T47D (cell line): ENCODE measurements around the gene ARPP19.
"Not testable (repeated sequence)": the region's sequence is repeated elsewhere in the genome, so short reads cannot be mapped to it uniquely, and the experiment has no call there.

Experiments
- DNase-seq, 2 experiments: peaks; one replicate each; pipeline versions ENCODE4 v3.0.0 to v3.0.0-alpha.2; 2011 to 2012; ENCODE audit warnings: low read depth in 1 of 2, low spot score in 1 of 2
- JUND ChIP-seq: IDR thresholded peaks from 2 replicates; pipeline ENCODE4 v1.6.1; 2012; ENCODE audit warnings: low read depth
- in situ Hi-C: cut with HindIII; loops from 2 replicates; pipeline ENCODE4 v1.10.0; 2016; ENCODE audit warnings: low sequenced_read_pairs, low pct_unique_long_range_greater_than_20kb

The ARPP19 gene

DNA sequence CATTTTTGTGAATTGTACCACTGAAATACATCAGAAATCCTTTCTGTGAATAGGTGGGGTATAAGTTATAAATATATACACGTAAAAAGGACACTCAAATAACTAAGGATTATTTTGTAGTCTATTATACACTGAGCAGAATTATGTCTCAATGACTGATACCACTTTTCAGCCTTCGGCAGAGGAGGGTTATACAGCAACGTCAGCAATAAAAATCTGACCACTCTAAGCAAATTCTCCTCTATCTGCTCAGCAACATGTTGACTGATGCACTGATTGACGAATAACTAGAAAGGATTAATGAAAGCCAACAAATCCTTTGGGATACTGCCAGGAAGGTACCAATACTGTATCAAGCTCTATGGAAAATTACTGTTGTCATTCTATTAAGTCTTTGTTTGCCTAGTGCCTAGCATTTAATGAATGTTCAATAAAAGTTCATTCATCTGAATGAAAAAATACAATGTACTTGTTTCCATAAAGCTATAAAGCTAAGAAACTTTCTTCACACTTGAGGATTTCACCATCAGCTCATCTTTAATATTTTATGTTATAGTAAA is 5.2 kb downstream of the ARPP19 start:
- in situ Hi-C loops, result no loop called here
- DNase-seq, result peak in 1 of 2 experiments; percentile 13
- TF ChIP-seq JUND, result no peak

DNA sequence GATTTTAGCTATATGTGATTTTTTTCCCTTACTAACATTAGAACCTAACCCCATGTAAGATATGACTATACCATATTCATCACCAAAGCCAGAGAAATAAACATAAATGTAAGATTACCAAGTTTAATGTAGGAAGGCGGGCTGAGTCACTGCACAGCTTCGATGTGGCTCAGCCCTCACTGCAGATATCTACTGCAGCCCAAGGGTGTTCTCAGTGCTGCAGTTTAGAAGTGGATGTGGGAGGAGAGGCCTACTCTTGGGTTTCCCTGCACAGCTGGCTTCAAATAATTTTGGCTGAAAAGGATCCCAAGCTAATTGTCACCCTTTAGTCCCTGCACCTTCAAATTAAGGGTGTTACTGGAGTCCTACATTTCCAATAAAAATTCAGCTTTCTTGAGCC is 9.3 kb downstream of the ARPP19 start:
- no peak for DNase-seq
- no peak for TF ChIP-seq JUND
- in situ Hi-C loops, result no loop called here

DNA sequence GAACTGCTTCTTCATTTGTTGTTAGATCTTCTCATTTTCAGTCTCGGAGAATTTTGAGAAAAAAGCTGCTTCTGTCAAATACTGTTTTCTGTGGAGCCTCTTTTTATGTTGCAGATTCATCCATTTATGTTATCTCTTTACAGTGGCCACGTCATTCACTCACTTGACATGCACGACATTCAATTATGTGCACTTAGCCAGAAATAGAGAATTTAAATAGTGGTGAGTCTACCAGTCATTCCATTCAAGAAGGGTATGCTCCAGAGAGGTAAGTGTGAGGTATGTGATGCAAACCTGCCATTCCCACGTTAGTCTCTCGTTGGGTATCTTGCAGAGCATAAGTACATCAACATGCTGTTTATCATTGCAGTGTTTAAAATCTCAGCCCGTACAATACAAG is 9.8 kb downstream of the ARPP19 start:
- no peak for DNase-seq
- TF ChIP-seq JUND, result no peak
- in situ Hi-C loops, result no loop called here

DNA sequence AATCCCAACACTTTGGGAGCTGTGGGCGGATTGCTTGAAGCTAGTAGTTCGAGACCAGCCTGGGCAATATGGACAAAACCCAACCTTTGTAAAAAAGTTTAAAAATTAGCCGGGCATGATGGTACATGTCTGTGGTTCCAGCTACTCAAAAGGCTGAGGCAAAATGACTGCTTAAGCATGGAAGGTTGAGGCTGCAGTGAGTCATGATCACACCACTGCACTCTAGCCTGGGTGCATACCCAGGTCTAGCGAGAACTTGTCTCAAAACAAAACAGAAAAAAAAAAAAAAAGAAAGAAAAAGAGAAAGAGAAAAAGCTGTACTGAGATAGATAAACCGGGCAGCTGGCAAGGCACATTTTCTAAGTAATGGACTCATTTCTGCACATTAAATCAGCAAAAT is 10.6 kb downstream of the ARPP19 start:
- DNase-seq, result no peak
- in situ Hi-C loops, result no loop called here
- TF ChIP-seq JUND, result no peak

DNA sequence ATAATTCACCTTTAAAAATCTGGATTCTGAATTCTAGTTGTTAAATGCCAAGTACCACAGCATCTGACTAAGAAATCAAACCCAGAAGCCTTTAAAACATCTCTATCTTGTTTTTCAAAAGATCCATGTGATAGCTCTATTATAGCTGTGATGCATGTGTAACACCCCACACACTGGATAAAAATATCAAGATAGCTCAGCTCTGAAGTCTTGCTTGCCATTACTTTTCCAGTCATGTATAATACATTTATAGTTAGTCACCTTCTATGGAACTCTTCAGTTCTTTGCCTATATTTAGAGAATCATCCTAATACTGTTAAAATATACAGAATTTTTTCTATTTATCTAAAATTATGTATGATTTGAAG is 11.6 kb downstream of the ARPP19 start:
- in situ Hi-C loops, result no loop called here
- TF ChIP-seq JUND, result no peak
- DNase-seq, result no peak

DNA sequence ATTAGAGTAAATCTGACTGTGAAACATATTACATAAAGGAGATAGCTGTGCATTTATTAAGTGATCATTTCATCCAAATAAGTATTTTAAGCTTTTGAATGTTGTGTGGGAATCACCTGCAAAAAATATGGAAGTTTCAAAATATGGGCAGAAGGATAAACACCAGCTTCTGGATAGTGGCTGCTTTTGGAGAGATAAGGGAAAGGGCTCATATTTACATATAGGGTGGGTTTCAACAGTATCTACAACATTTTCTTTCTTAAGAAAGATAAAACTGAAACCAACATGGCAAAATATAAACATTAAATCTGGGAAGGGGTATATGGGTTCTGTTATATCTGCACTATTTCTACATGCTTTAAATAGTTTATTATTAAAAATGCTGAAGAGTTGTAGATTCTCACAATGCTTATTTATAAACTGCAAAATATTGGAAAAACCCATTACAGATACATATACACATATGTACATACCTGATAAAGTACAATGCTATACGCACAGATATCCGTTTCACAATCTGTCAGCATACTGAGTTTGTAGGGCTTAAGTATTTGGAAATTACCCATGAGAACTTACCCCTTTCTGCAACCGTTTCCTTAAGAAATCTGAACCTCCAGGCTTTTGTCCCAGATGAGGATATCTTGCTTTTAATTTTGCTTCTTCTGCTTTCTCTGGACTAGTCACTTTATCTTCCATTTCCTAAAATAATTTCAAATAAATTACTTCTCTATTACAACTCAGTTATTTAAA is 12.1 kb downstream of the ARPP19 start:
- in situ Hi-C loops, result no loop called here
- no peak for TF ChIP-seq JUND
- no peak for DNase-seq

DNA sequence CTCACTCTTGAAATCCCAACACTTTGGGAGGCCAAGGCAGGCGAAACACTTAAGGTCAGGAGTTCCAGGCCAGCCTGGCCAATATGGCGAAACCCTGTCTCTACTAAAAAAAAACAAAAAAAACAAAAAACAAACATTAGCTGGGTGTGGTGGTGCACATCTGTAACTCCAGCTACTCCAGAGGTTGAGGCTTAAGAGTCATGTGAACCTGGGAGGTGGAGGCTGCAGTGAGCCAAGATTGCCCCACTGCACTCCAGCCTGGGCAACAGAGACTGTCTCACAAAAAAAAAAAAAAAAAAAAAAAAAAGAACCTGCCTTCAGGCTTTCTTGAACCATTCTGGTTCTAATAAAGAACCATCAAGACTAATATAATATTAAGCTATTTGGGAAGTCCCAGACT is 16.5 kb downstream of the ARPP19 start:
- no peak for TF ChIP-seq JUND
- in situ Hi-C loops, result no loop called here
- DNase-seq, result no peak

DNA sequence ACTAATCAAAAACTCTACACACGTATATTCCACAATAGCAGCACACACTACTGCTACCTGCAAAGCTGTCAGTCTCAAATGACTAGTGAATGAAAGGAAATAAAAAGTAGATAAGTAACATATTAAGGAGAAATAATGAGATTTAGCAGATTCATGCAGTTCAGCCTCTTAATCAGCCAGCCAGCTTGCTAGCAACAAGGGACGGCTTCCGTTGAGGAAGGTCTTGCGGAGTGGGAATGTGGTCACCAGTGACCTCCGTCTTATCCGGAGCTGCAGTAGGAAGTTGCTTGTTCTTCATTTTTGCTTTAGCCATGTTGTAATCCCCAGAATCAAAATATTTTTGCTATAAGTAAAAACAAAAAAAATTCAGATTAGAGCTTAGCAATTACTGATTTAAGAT is 17.1 kb downstream of the ARPP19 start:
- in situ Hi-C loops, result no loop called here
- no peak for DNase-seq
- TF ChIP-seq JUND, result no peak

DNA sequence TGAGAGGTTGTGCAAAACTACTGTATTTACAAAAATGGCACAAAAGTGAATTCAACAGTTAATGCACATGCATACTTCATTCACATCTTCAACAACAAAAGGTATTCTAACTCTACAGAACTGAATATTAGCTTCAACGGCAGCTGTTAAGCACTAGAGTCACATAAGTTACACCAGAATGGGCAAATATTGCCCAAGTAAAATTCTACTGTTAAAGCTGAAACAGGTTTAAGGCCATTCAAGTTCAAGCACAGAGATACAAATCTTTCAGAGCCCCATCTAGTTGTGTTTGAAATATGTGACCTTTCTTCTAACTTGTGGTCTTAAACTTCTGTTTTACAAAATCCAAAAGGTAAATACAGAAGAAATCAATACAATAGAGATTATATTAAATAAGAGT is 17.6 kb downstream of the ARPP19 start:
- DNase-seq, in situ Hi-C loops: not testable (repeated sequence)

DNA sequence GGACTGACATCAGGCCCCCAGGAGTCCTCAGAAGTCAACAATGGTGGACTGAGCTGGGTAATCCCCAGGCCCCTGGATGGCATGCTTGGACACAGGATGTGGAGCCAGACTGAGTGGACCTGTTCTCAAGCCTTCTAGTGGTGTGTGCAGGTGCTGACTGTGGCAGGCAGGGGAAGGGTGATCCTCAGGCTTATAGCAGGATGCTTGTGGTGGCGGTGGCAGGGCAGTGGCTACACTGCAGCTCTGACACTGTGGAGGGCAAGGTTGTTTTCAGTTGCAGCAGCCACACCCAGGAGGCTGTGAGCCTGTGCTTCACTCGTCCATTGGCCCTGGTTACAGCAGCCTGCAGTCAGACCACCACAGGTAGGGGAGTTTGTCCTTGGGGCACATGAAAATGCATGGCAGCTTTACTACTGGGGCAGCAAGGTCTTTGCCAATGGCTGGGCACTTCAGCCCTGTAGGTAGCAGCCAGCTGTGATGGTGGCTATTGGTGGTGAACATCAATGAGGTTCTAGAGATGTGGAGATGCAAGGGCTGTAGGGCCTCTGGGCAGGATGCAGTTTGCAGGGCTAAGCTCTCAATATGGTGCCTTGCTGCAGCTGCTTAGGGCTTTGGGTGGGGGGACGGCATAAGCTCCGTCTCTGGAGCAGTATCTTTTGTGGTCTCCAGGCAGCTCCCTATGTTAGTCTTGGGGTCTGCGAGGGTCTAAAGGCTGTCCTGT is 22.6 kb downstream of the ARPP19 start:
- no peak for DNase-seq
- in situ Hi-C loops, result no loop called here
- TF ChIP-seq JUND, result no peak

DNA sequence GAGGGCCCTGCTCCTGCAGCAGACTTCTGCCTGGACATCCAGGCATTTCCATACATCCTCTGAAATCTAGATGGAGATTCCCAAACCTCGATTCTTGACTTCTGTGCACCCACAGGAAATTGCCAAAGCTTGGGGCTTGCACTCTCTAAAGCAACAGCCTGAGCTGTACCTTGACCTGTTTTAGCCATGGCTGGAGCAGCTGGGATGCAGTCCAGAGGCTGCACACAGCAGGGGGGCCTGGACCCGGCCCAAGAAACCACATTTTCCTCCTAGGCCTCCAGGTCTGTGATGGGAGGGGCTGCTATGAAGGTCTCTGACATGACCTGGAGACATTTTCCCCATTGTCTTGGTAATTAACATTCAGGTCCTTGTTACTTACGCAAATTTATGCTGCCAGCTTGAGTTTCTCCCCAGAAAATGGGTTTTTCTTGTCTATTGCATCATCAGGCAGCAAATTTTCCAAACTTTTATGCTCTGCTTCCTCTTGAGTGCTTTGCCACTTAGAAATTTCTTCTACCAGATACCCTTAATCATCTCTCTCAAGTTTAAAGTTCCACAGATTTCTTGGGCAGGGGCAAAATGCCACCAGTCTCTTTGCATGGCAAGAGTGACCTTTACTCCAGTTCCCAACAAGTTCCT is 28.3 kb downstream of the ARPP19 start:
- TF ChIP-seq JUND, result no peak
- no peak for DNase-seq
- in situ Hi-C loops, result no loop called here

DNA sequence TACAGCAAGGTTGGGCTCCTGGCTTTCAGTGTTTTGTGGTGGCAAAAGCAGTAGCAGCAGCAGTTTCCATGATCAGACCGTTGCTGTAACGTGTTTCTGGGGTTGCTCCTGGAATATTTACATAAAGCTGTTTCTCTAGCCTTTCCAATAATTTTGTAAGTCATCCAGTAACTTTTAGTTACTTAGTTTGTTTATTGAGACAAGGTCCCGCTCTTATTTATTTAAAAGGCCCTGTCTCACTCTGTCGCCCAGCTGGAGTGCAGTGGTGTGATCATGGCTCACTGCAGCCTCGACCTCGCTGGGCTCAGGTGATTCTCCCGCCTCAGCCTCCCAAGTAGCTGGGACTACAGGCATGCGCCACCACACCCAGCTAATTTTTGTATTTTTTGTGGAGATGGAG is 31.4 kb downstream of the ARPP19 start:
- TF ChIP-seq JUND, result no peak
- DNase-seq, result no peak
- in situ Hi-C loops, result no loop called here

DNA sequence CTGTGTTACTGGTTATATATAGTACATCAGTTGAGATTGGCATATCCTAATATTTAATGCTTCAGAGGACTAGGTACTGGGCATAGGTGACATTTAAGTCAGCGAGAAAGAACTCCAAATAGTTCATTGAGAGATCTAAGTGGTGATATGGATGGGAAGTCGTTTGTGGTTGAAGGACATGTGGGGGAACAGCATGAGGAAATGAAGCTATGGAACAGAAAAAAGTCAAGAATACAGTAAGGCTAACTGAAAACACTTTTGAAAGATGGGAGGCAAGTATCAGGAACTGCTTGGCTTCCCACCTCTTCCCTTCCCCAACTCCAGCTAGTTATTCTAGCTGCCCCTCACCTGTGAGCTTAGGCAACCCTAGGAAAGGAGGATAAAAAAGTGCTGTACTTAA is 36.4 kb downstream of the ARPP19 start:
- no peak for TF ChIP-seq JUND
- in situ Hi-C loops, result no loop called here
- DNase-seq, result peak in 1 of 2 experiments; percentile 27
